ENCODE measurements around the gene RGL1. TPM values are rescaled to one million over a fixed set of nuclear protein-coding genes. Genes with fewer than 3 reads are reported as not detected.

RGL1 gene
- total and polyA plus RNA-seq, 2 donors (not counting 3 experiments of a cell fraction or from before 2014, with no cell fraction given), result 19.8 to 35.3 TPM

DNA sequence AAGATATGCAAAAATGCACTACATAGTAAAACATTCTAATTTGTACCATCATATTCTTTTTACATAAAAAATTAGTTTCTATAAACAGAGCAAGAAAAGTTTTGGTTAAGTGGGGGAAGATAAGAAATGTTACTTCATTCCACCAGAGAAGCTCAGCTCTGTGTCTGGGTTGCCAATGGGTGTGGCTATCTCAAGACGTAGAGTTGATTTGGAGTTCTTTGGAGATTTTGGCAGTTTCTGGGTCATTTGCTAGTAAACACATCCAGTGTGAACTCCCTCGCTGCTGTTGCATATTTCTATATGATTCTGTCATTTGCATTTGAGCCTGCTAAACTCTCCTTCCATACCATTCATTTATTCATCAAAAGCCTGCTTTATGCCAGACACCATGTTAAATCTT, 7.2 kb downstream of the RGL1 start:
- FAIRE-seq (no peak), DNase-seq (ENCODE audit: low read depth, low spot score) (no peak)
- Histone ChIP-seq H3K9ac (replicated peaks; ENCODE audit: extremely low read depth, insufficient read depth, low read length) (no peak overlapping the region), H3K4me1 (ENCODE audit: control insufficient read depth, extremely low read depth, insufficient read depth, low read length) (peaks cover 26% of the 10 kb centered on the region), H3K27me3 (ENCODE audit: control insufficient read depth in 2 of 2, insufficient read depth in 2 of 2, low read length in 2 of 2) (no peaks in the 10 kb centered on the region), H3K9me3 (replicated peaks; ENCODE audit: control insufficient read depth, insufficient read depth, low read length) (no peaks in the 10 kb centered on the region), H2AFZ (ENCODE audit: low read depth, low read length) (no peak overlapping the region), H3K9me1 (replicated peaks; ENCODE audit: control insufficient read depth, extremely low read depth, insufficient read depth, low read length) (no peaks in the 10 kb centered on the region), H3K4me2 (ENCODE audit: insufficient read depth, low read length) (no peak overlapping the region), H3K27ac (ENCODE audit: insufficient read depth, low read depth, low read length) (no peak overlapping the region), H3K36me3 (ENCODE audit: control insufficient read depth in 2 of 2, extremely low read depth in 1 of 2, insufficient read depth in 2 of 2, low read length in 2 of 2) (peaks cover 0 to 2% of the 10 kb centered on the region in 2 experiments), H3K4me3 (replicated peaks in 1 of 3; ENCODE audit: insufficient read depth in 1 of 3, low read depth in 1 of 3, low read length in 3 of 3) (no peak overlapping the region), H3K79me2 (ENCODE audit: control insufficient read depth, insufficient read depth, low read length) (peaks cover 51% of the 10 kb centered on the region), H4K20me1 (replicated peaks; ENCODE audit: control insufficient read depth, extremely low read depth, insufficient read depth, low read length) (no peaks in the 10 kb centered on the region)
- ChIA-PET POLR2A (no interaction called here), CTCF (interaction anchor here (0.6 to 1.8 kb wide), 2 partner anchors 26 to 104 kb away, joined by 3 read pairs; no protein-coding TSS in a partner anchor)
- intact Hi-C loops (cut with micrococcal nuclease) (no loop called here), dilution Hi-C loops (cut with MboI; ENCODE audit: extremely low pct_ligation_motif_present, low sequenced_read_pairs) (no loop called here)
- BruUV-seq (replicated peaks), result no TSS peak
- TF ChIP-seq JUN (IDR thresholded peaks at IDR 0.05; ENCODE audit: borderline replicate concordance, insufficient read depth, insufficient read length, low read depth) (no peak), GATA2 (IDR thresholded peaks at IDR 0.05; ENCODE audit: insufficient read depth, insufficient read length, low read depth, low read length) (no peak), MYC (IDR thresholded peaks at IDR 0.05; ENCODE audit: low read depth, low read length) (no peak)
- TF ChIP-seq, protein P1, sequence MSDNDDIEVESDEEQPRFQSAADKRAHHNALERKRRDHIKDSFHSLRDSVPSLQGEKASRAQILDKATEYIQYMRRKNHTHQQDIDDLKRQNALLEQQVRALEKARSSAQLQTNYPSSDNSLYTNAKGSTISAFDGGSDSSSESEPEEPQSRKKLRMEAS (IDR thresholded peaks at IDR 0.05; ENCODE audit: insufficient read depth, insufficient read length), result no peak
- TF ChIP-seq, protein P2, sequence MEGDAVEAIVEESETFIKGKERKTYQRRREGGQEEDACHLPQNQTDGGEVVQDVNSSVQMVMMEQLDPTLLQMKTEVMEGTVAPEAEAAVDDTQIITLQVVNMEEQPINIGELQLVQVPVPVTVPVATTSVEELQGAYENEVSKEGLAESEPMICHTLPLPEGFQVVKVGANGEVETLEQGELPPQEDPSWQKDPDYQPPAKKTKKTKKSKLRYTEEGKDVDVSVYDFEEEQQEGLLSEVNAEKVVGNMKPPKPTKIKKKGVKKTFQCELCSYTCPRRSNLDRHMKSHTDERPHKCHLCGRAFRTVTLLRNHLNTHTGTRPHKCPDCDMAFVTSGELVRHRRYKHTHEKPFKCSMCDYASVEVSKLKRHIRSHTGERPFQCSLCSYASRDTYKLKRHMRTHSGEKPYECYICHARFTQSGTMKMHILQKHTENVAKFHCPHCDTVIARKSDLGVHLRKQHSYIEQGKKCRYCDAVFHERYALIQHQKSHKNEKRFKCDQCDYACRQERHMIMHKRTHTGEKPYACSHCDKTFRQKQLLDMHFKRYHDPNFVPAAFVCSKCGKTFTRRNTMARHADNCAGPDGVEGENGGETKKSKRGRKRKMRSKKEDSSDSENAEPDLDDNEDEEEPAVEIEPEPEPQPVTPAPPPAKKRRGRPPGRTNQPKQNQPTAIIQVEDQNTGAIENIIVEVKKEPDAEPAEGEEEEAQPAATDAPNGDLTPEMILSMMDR (IDR thresholded peaks at IDR 0.05; ENCODE audit: extremely low read depth in 1 of 2, insufficient read depth in 1 of 2, low read depth in 1 of 2, low read length in 2 of 2), result no peak

All from endothelial cell of umbilical vein (primary cell).